Heart left ventricle (tissue), 13 donors: ENCODE data around the gene TOMM6.

ENCODE experiments used
- POLR2A ChIP-seq, 2 donors: fragments of 450-650 bp; IDR thresholded peaks; one replicate each; pipeline ENCODE4 v1.6.1; 2017; ENCODE audit warnings: antibody characterized with exemption in 2 of 2, mild to moderate bottlenecking in 2 of 2, moderate library complexity in 2 of 2
- TF ChIP-seq, protein P1 (sequence below), 12 donors: fragments of 200-600 bp; sonication (generic) in 4 of 12; IDR thresholded peaks; one replicate each; pipeline versions ENCODE4 v1.5.0 to v1.8.0; 2018 to 2022; ENCODE audit warnings: antibody characterized with exemption in 12 of 12, mild to moderate bottlenecking in 5 of 12
- donor health status: ischemic (EF 13 %, LVEDD 7.1; RV severe dilation, severe dysfunction).
- donor health status: DM: no; HTN: yes; CAD: no.
- donor health status: DM: no; HTN: no; CAD: no.
- donor health status: ischemic (EF 25% LVEDD 6.9; RV normal size, moderate dysfunction).
- donor health status: ischemic (EF 25% LVEDD 5.7; RV mildly dilated, moderate dysfunction).
- donor health status: ischemic (EF 35%, LVEDD 5.7; RV mildly dilated, moderate dysfunction).
- donor health status: nonischemic (EF 11% LVEDD 7.7; RV severe dilation, severe dysfunction).
- donor health status: DM: yes; HTN: yes; CAD: no.
- donor health status: PGD.
- donor health status: ischemic (EF 29% LVEDD 5.4; RV normal size, mild dysfunction).
- donor health status: nonischemic (EF 23%, LVEDD 6.1; RV moderate dilation, normal function).

DNA sequence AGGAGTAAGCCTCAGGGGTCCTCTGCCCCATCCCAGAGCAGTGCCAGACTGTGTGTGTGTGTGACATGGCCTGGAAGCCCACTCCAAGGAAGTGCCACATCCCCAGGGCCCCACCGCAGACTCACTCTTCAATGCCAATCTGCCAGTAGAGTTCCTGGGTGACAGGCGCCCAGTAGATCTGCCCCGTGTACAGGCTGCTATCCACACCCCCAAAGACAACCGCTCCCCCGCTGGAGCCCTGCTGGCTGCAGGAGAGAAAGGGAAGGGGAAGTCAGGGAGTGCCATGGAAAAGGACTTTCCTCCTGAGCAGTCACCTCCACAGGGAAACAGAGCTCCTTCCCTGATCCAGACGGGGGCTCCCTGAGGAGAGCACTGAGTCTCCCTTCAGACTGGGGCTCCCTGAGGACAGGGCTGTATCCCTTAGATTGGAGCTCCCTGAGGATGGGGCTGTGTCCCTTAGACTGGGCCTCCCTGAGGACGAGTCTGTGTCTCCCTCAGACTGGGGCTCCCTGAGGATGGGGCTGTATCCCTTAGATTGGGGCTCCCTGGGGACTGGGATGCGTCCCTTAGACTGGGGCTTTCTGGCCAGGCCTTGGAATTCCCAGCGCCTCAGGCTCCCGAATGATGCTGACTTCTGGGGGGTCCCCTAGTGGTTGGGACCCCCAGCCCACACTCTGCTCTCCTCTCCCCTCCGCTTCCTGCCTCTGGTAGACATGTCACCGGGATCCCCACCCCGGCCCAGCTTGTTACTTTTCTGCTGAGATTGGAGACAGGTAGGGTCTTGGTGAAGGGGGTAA, 46.9 kb upstream of the TOMM6 start:
- no peak for TF ChIP-seq POLR2A (IDR thresholded peaks at IDR 0.05)
- TF ChIP-seq, protein P1, sequence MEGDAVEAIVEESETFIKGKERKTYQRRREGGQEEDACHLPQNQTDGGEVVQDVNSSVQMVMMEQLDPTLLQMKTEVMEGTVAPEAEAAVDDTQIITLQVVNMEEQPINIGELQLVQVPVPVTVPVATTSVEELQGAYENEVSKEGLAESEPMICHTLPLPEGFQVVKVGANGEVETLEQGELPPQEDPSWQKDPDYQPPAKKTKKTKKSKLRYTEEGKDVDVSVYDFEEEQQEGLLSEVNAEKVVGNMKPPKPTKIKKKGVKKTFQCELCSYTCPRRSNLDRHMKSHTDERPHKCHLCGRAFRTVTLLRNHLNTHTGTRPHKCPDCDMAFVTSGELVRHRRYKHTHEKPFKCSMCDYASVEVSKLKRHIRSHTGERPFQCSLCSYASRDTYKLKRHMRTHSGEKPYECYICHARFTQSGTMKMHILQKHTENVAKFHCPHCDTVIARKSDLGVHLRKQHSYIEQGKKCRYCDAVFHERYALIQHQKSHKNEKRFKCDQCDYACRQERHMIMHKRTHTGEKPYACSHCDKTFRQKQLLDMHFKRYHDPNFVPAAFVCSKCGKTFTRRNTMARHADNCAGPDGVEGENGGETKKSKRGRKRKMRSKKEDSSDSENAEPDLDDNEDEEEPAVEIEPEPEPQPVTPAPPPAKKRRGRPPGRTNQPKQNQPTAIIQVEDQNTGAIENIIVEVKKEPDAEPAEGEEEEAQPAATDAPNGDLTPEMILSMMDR (IDR thresholded peaks at IDR 0.05) = no peak
